Astrocyte of the cerebellum (primary cell): ENCODE data around the gene TIMD4.

ENCODE experiments used
- DNase-seq: peaks from one replicate; pipeline ENCODE4 v3.0.0-alpha.2; 2011; ENCODE audit warnings: low read depth
- H3K4me3 ChIP-seq: 2 replicates; pipeline ENCODE4 v1.5.1; 2011; ENCODE audit warnings: mild to moderate bottlenecking, low read depth, low read length, moderate library complexity
- in situ Hi-C: cut with HindIII; loops from 2 replicates; pipeline ENCODE4 v1.10.0; 2017; ENCODE audit warnings: low sequenced_read_pairs
- TF ChIP-seq, protein P1 (sequence below): IDR thresholded peaks from 2 replicates; pipeline ENCODE4 v1.5.1; 2012; ENCODE audit warnings: low read length, low read depth, moderate library complexity, mild to moderate bottlenecking; ENCODE audit errors: missing control alignments

The TIMD4 gene

GRCh38 chr5:156913719-156914370 lies 49.2 kb downstream of the TIMD4 start:
- TF ChIP-seq, protein P1, sequence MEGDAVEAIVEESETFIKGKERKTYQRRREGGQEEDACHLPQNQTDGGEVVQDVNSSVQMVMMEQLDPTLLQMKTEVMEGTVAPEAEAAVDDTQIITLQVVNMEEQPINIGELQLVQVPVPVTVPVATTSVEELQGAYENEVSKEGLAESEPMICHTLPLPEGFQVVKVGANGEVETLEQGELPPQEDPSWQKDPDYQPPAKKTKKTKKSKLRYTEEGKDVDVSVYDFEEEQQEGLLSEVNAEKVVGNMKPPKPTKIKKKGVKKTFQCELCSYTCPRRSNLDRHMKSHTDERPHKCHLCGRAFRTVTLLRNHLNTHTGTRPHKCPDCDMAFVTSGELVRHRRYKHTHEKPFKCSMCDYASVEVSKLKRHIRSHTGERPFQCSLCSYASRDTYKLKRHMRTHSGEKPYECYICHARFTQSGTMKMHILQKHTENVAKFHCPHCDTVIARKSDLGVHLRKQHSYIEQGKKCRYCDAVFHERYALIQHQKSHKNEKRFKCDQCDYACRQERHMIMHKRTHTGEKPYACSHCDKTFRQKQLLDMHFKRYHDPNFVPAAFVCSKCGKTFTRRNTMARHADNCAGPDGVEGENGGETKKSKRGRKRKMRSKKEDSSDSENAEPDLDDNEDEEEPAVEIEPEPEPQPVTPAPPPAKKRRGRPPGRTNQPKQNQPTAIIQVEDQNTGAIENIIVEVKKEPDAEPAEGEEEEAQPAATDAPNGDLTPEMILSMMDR, result no peak
- in situ Hi-C loops, result no loop called here
- H3K4me3 ChIP-seq, result no peak overlapping the region
- DNase-seq, result no peak

DNA sequence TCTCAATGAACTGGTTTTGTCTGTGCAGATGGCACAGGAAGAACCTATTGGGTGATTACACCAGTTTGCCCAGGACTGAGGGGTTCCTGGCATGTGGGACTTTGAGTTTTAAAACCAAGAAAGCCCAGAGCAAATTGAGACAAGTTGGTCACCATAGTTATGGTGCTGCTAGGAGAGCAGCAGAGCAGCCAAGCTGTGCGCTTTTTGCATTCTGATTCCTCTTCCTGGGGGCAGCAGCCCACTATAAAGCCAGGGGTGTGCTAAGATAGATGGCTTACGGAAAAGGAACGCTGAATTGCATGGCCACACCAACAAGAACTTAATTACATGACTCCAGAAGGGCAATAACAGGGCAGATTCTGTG lies 49.7 kb downstream of the TIMD4 start:
- in situ Hi-C loops, result no loop called here
- TF ChIP-seq, protein P1, result no peak
- H3K4me3 ChIP-seq, result no peak overlapping the region
- DNase-seq, result no peak

- H3K4me3 ChIP-seq, result no peak overlapping the region
- in situ Hi-C loops, result no loop called here
- no peak for DNase-seq
- TF ChIP-seq, protein P1, result no peak
Measured at GRCh38 chr5:156912869-156913268, 50.2 kb downstream of the TIMD4 start.

- no peak overlapping the region for H3K4me3 ChIP-seq
- in situ Hi-C loops, result no loop called here
- TF ChIP-seq, protein P1, result no peak
- DNase-seq, result no peak
Measured at GRCh38 chr5:156909180-156909579, 53.8 kb downstream of the TIMD4 start.

- in situ Hi-C loops, result no loop called here
- no peak for DNase-seq
- TF ChIP-seq, protein P1, result no peak
- H3K4me3 ChIP-seq, result no peak overlapping the region
Measured at GRCh38 chr5:156907667-156908066, 55.4 kb downstream of the TIMD4 start.

DNA sequence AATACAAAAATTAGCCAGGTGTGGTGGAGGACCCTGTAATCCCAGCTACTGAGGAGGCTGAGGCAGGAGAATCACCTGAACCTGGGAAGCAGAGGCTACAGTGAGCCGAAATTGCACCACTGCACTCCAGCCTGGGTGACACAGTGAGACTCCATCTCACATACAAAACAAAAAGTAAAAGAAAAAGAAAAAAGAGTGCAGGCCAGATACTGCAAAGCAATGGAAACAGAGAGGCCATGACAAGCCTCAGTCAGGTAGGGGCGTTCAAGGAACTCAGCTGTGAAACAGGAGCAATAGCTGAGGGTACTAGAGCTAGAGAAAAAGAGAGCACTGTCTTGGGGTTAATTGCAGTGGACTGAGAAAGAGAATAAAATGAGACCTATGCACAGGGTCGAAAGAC lies 56.2 kb downstream of the TIMD4 start:
- TF ChIP-seq, protein P1, result no peak
- no peak for DNase-seq
- in situ Hi-C loops, result no loop called here

More for the DNA sequence above, 56.2 kb downstream of the TIMD4 start:
- H3K4me3 ChIP-seq, result no peak overlapping the region
